ENCODE measurements around the gene FBXO10.

DNA sequence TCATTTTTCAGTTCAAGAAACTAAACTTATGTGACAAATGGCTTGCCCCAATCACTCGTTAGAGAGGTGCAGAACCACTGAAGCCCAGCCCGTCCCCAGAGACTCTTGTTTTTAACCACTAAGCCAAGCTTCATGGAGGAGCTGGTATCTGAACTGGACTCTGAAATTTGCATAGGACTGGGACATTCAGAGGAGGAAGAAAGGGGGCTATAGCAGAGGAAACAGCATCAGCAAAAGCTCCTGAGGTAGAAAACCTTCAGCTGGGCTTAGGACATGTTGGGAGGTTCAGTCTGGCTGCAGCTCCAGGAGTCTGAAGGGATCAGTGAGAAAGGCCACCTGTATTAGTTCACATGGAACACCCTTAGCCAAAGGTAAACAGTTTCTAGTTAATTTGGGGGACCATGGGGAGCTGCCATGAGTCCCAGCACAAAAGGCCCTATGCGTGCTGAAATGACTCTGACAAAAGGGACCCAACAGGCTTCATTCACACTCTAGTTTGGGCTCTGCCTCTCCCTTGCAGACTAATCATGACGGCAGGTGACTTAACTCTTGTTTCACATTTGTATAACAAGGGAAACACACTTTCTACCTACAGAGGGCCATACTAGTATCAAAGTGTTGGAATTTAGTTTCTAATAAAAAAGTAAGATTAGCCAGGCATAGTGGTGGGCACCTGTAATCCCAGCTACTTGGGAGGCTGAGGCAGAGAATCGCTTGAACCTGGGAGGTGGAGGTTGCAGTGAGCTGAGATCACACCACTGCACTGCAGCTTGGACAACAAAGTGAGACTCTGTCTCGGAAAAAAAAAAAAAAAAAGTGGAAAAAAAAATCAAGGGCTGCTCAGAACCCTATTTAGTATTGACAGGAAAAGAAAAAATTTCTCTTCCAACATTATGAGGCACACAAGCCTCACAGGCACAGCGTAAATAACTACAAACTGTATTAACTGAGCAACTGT is 10.2 kb downstream of the FBXO10 start:
- TF ChIP-seq, protein P1, sequence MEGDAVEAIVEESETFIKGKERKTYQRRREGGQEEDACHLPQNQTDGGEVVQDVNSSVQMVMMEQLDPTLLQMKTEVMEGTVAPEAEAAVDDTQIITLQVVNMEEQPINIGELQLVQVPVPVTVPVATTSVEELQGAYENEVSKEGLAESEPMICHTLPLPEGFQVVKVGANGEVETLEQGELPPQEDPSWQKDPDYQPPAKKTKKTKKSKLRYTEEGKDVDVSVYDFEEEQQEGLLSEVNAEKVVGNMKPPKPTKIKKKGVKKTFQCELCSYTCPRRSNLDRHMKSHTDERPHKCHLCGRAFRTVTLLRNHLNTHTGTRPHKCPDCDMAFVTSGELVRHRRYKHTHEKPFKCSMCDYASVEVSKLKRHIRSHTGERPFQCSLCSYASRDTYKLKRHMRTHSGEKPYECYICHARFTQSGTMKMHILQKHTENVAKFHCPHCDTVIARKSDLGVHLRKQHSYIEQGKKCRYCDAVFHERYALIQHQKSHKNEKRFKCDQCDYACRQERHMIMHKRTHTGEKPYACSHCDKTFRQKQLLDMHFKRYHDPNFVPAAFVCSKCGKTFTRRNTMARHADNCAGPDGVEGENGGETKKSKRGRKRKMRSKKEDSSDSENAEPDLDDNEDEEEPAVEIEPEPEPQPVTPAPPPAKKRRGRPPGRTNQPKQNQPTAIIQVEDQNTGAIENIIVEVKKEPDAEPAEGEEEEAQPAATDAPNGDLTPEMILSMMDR (IDR thresholded peaks at IDR 0.05 in 2 of 3, conservative IDR thresholded peaks at IDR 0.05 in 1 of 3; ENCODE audit: control insufficient read depth in 2 of 3, extremely low read depth in 1 of 3, insufficient read depth in 1 of 3, low read depth in 3 of 3, low read length in 3 of 3): no peak
- TF ChIP-seq TARDBP (IDR thresholded peaks at IDR 0.05; ENCODE audit: borderline replicate concordance): no peak
- 0 out of 2 replicates have a peak, but pooled peaks have one; percentile 36 for TF ChIP-seq JUNB (IDR thresholded peaks at IDR 0.05)
- TF ChIP-seq, protein P2, sequence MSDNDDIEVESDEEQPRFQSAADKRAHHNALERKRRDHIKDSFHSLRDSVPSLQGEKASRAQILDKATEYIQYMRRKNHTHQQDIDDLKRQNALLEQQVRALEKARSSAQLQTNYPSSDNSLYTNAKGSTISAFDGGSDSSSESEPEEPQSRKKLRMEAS (IDR thresholded peaks at IDR 0.05; ENCODE audit: low read depth, low read length): no peak
- no peak for TF ChIP-seq SMC3 (IDR thresholded peaks at IDR 0.05; ENCODE audit: borderline replicate concordance, low read length)
- no peak for TF ChIP-seq ZNF207 (IDR thresholded peaks at IDR 0.05; ENCODE audit: borderline replicate concordance)
- TF ChIP-seq TAF1 (IDR thresholded peaks at IDR 0.05; ENCODE audit: borderline replicate concordance, low read depth, low read length): no peak; the same call in 1 of the 2 replicates
- TF ChIP-seq EZH2 (IDR thresholded peaks at IDR 0.05; ENCODE audit: borderline replicate concordance, control insufficient read depth, low read depth, low read length): no peak
- TF ChIP-seq NR2C2 (IDR thresholded peaks at IDR 0.05; ENCODE audit: borderline replicate concordance, control insufficient read depth, insufficient read length, low read depth): no peak
- TF ChIP-seq KDM1A (IDR thresholded peaks at IDR 0.05; ENCODE audit: borderline replicate concordance): no peak
